Epidermal melanocyte (primary cell): Measurements from ENCODE around the gene UBAC2.
"Not testable (repeated sequence)": the region's sequence is repeated elsewhere in the genome, so short reads cannot be mapped to it uniquely, and the experiment has no call there.

ENCODE experiments used
- DNase-seq: peaks from one replicate; pipeline ENCODE4 v3.0.0; 2011; ENCODE audit warnings: low spot score; ENCODE audit not compliant: insufficient read length

The UBAC2 gene

DNA sequence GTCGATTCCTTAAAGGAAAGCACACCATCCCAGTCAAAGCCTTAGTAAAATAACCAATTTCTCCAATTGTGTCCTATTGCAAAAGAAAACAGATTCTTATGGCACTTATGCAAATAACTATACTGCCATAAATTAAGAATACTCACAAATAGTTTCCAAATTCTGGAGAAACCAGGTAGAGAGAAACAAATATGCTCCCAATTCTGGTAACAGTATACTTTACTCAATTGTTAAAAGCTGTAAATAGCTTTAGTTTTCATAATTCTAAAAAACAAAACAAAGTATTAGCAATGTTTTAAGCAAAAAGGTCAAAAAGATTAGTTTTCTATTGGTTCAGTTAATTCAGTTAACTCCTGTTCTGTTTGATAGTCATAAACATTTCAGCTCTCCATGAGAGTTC is 18.2 kb upstream of the UBAC2 start:
- DNase-seq = no peak

DNA sequence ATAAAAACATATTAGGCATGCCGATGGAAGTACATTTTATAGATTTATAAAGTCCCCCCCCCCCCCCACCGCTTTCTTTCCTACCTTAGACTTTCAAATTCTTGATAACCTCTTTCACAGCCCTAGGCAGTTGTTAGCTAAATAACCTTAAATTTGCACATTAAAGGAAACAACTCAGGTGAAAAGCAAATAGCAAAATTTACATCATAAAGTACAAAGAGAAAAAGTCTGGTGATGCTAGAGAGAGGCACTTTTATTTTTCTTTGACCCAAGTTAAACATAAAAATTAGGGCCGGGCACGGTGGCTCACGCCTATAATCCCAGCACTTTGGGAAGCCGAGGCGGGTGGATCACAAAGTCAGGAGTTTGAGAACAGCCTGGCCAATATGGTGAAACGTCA is 15.0 kb upstream of the UBAC2 start:
- DNase-seq = no peak

DNA sequence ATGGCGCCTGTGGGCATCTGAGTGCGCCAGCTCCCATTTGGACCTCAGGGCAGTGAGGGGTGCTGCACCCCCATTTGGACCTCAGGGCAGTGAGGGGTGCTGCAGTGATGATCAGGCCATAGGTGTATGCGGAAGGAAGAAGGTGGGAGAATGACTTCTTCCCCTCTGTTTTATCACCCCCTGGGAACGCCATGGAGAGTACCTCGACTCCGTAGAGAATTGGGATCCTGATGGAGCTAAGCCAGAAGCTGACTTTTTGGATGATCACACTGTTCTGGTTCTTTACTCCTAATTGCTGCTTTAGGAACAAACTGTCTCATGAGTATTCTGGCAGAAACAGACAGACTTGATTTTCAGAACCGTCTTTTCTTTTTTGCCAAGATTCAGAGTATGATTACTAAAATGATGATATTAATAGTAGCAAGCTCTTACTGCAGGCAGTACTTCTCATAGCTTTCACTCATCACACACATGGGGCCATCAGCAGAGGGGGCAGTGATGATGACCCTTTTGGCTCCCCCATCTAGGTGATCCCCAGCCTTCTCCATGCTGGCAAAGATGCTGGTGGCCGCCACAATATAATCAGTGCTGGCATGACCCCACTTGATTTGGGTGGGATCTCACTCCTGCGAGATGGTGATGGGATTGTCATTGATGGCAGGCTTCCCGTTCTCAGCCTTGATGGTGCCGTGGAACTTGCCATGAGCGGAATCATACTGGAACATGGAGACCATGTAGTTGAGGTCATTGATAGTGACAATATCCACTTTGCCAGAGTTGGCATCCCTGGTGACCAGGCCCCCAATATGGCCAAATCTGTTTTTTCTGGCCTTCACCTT is 10.3 kb upstream of the UBAC2 start:
- no peak for DNase-seq

DNA sequence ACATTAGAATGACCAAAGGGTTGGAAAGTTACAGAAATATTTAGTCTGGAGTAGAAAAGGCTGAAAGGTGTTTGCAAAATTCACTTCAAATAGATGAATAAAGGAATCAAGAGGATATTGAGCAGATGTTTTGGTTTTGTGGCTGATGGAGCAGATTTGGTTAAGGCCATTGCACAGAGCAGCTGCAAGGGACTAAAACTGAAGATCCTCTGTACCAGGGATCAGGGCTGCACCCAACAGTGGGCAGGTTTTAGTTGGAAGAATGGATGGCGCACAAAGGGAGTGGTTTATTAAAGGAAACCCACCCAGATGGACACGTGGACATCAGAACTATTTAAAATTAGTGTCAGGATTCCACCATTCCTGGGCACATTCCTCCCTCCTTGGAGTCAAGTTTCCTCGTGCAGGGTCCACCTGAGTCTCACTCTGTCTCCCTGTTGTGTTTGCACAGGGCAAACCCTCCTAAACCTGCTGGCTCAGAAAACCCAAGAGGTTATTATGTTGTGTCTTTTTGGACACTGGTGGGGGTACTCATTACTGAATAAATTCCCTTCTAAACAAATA is 9.2 kb upstream of the UBAC2 start:
- DNase-seq = no peak

DNA sequence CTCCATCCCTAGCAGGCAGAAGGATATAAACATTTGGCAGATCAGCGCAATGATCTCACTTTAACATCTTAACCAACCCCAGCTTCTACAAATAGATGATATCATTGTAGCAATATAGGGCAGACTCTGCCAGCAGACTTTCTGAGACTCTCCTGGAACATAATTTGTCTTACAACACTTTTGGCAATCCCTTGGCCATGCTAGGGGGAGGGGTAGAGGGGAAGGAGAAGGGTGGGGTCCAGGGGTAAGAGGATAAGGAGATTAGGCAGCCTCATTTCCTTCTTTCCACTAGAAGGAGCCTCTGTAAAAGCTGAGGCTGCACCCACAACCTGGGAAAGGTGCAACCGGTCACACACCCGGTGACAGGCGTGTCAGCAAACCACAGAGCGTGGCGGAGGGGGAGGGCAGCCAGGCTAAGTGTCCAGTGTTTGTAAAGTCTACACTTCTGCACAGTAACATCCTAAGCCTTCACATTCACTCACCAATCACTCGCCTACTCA is 8.7 kb upstream of the UBAC2 start:
- DNase-seq = no peak

DNA sequence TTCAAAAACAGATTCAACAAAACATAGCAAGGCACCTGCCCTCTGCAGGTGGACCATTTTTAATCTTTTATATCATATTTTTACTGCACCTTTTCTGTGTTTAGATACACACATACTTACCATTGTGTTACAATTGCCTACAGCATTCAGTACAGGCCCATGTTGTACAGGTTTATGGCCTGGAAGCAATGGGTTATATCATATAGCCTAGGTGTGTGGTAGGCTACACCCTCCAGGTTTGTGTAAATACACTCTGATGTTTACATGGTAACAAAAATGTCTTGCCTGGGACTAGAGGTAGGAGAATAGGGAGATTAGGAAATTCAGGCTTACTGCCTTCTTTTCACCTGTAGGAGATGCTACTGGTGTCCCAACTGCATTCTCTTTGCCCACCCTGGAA is 8.2 kb upstream of the UBAC2 start:
- DNase-seq = no peak

DNA sequence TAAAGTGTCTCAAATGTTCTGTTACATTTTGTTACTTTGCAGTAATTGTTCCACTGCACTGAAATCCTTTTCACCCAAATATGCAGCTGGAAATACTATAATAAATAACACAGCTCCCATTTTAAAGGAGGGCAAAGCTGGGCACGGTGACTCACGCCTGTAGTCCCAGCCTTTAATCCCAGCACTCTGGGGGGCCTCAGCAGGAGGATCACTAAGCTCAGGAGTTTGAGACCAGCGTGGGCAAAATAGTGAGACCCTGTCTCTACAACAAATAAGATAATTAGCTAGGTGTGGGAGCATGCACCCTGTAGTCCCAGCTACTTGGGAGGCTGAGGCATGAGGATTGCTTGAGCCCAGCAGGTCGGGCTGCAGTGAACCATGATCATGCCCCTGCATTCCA is 7.5 kb upstream of the UBAC2 start:
- DNase-seq = no peak

DNA sequence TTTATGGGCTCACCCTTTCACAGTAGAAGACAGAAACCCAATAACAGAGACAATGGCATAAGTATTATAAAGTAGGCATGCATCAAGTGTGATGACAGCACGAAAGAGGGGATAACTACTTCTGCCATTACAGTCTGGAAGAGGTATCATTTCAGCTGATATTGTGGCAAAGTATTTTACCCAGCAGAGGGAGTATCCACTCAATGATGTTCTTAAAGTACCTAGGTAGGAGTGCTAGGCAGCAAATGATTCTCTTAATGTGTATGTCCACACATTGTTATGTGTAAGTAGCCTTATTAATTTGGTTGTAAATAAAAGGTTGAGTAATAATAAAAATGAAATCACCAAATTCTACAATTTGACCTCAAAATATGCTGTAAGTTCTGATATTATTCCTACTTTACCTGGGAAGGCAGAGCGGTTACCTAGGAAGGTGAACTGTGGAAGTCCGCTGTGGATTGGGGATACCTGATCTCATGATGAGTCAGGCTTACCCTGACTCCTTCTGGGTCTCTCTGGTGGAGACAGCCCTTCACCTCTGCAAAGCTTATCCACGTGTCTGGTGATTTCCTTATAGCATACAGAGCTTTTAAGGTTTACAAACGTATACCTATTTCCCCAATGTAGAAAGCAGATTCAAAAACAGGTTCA is 4.1 kb upstream of the UBAC2 start:
- no peak for DNase-seq

DNA sequence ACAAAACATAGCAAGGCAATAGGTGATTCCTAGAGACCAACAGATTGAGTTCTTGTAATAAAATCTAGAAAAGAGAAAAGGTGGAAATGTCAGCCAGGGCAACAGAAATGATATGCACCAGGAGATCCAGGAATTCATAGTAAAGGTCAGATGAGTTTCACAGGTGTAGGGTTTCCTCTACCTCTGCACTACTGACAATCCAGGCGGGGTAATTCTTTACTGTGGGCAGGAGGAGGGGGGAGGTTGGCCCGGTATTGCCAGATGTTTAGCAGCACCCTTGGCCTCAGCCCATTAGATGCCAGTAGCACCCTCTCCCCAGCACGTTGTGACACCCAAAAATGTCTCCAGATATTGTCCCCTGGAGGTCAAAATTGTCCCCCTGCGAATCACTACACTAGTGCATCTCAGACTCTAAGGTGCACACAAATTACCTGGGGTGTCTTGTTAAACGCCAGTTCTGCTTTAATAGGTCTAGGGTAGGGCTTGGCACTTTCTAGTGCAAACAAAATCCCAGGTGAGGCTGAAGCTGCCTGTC is 3.5 kb upstream of the UBAC2 start:
- DNase-seq = no peak

DNA sequence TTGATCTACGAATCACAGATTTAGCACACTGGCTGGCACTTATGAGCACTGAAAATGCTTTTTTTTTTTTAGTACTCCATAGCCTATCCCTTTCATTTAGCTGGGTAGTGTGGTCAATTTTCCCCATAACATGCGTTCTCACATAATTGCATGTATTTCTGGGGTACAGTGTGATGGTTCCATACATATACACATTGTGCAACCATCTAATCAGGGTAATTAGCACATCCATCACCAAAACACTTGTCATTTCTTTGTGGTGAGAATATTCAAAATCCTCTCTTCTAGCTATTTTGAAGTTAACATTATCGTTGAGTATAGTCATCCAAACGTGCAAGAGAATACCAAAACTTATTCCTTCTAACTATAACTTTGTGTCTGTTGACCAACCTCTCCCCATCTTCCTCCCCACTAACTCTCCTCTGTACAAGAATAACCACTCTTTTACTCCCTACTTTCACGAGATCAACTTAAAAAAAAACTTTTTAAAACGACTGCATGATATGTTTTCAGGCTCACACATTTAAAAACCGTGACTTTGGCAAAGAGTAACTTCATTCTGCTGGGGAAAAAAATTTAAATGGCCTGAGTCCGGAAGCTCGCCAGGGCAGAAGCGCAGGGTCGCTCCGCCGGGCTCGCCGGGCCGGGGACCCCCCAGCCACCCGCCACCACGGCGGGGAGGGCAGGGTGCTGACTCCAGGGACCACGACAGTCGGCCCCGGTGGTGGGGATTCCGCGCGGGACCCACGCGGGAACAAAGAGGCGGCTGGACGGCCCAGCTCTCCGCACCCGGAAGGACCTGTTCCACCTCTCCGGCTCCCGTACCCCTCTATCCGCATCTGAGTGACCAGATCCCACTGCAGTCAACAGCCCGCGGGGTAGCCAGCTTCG is 868 bp upstream of the UBAC2 start:
- DNase-seq = no peak

DNA sequence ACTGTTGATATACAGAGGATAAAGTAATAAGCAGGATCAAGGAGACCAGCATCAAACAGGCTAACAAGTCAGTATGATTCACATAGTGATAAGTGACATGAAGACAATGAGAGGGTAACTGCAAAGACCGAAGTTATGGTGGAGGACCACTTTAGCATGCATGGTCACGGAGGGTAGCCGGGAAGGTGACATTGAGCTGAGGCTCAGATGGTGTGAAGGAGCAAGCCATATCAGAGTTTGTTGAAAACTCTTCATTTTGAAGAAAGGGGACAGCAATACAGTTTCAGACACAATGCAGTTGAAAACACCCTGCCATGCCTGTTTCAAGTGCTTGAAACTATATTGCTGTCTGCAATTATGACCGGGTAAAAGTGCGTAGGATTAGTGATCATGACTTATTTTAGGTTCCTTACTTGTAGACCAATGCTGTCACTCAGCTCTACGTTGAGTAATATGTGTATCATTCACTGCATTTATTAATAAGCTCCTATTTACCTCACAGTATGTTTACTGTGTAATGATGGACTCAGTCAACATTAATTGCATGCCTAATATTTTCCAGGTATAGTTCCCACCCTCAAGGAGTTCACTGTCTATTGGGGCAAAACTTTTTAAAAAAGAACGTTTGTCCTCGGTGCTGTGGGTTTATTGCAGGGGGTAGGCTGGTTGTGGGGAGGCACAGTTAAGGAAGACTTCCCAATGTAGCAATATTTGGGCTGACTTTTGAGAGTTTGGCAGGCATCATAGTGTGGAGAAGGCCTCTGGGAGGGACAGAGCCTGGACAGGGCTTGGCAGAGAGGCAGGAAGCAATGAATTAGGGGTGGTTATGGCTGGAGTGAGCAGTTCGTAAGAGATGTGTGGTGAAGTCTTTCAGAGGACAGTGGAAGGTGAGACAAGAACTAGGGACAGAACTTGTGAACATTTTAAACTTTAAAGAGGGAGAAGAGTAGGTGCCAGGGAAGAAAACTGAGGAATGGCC is 3.2 kb downstream of the UBAC2 start:
- no peak for DNase-seq

DNA sequence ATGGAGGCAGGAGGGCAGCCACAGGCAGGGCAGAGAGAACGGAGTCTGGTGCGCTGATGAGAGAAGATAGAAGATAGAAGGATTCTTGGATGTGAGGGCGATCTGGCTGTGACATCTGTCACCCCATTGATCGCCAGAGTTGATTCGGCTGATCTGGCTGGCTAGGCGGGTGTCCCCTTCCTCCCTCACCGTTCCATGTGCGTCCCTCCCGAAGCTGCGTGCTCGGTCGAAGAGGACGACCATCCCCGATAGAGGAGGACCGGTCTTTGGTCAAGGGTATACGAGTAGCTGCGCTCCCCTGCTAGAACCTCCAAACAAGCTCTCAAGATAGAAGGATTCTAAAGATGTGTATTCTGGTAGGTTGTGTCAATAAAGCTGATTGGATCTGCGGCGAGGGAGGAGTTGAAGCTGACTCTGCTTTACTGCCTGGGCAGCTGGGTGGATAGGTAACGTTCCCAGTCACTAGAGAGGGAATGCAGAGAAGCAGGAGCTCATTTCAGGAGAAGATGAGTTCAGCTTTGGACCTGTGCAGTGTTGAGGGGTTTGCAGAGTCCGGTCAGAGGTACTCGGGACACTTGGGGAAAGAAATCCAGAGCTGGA is 5.1 kb downstream of the UBAC2 start:
- DNase-seq = no peak

DNA sequence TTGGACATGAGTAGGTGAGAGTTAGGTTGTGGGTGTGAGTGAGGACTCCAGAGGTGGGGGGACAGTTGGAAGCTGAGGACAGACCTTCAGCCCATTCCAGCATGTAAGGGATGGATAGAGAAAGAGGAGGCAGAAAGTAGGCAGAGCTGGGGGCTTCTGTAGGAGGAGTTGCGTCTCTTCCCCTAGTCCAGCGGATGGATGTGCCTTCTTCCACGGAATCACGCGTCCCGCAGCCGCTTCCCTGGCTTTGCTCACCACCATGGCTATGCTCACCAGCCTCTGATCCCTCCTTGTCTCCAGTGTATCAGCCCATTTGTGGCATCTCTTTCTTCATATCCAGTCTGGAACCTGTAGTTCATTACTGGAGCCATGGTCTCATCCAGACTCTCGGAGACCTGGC is 5.6 kb downstream of the UBAC2 start:
- no peak for DNase-seq

DNA sequence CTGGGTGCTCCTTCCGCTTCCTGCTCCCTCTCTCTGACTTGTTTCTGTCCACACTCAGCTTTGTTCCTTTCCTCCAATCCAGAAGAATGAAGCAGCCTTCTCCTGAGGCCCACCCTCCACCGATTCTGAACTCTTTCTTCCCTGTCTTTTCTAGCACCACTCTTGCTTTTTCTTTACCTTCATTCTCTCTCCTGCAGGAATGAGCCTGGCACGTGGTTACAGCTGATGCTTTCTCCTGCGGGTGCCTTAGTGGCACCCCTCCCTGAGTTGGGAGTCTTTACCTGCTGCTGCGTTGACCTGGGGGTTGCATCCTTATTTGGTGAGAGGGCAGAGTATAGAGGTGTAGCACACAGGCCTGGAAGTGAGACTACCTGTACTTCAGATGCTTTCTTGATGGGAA is 6.2 kb downstream of the UBAC2 start:
- no peak for DNase-seq

DNA sequence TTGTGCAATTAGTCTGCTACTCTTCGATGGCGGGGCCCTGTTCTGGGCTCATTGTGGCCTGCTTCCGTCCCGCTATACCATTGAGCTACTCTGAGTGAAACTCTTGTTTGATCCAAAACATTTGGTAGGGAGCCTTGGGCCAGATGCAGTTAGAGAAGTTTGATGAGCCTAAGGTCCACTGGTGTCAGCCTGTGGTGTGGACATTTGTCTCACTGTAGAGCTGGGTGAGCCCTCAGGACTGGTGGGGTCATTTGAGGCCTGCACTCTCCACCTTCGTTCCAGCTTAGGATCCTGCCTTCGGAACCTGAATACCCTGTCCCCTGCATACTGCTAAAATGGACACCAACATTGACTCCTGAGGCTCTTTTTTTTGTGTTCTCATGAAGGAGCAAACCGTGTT is 6.9 kb downstream of the UBAC2 start:
- DNase-seq = no peak

DNA sequence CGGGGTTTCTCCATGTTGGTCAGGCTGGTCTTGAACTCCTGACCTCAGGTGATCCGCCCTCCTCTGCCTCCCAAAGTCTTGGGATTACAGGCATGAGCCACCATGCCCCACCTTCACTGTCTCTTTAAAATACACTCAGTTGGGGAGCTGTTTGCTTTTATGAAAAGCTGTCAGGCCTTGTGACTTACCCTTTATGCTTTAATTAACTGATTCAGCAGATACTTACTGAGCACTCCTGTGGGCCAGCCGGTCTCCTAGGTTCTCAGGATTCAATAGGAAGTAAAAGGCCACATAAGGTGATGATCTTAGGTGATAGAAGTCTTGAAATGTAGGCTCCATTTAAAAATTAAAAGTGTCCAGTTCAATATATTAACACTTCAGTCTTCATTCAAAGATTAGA is 7.5 kb downstream of the UBAC2 start:
- no peak for DNase-seq

DNA sequence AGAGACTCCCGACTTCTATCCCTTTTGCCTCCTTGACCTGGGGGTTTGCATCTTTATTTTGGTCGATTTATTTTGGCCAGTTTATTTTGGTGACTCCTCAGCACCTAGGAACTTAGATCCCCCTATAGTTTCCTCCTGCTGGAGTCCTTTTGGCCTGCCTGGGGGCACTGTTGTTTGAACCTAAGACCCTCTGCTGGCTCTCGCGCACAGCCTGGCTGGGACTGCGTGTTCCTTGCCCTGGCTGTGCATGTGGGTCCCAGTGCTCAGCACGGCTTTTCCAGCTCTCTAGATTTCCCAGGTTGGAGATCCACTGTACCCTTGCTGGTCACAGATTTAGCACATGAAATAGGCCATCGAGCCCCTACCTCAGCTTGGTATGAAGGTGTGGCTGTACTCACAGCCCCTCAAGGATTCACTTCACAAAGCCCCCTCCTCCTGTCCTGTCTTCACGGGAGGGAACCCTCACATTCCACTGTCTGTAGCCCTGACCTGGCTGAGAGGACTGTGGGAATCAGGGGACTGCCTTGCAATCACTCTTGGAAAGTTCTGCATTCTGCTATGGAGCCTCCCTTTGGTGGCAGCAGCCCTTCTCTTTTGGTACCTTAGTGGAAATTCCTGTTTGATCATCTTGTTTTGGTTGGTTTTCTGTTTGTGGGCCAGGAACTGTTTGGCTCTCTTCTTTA is 8.3 kb downstream of the UBAC2 start:
- no peak for DNase-seq

DNA sequence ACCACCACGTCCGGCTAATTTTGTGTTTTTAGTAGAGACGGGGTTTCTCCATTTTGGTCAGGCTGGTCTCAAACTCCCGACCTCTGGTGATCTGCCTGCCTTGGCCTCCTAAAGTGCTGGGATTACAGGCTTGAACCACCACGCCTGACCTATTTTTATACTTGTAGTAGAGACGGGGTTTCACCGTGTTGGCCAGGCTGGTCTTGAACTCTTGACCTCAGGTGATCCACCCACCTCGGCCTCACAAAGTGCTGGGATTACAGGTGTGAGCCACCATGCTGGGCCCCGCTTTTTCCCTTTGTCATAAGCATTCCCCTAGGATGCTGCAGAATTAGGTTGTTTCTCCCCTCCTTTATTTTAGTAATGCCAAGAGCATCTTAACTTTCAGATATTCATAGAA is 10.0 kb downstream of the UBAC2 start:
- DNase-seq = not testable (repeated sequence)

DNA sequence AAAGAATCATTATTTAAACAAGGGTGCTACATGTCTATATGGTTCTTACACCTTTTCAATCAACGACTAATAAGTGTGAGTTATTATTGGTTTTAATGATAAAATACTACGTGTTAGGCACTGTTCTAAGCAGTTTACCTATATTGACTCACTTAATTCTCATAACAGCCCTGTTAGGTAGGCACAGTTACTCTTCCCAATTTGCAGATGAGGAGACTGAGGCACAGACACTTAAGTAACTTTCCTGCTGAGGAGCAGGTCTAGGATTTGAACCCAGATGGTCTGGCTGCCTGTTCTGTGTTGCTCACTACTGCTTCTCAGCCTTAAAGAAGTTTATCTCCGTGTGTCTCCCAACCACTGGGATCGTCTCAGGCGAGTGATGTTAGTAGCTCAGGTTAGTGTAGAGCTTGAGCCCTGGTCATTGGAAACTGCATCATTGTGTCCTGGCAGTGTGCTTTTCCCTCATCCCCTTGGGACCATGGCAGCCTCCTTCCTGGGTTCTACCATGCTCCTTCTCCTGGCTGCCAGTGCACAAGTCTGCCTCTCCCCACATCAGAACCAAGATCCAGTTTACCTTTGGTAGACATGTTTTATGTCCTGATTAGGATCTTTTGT is 10.9 kb downstream of the UBAC2 start:
- no peak for DNase-seq
